Measurements from ENCODE around the gene ATP8B4.

ATP8B4 gene

DNA sequence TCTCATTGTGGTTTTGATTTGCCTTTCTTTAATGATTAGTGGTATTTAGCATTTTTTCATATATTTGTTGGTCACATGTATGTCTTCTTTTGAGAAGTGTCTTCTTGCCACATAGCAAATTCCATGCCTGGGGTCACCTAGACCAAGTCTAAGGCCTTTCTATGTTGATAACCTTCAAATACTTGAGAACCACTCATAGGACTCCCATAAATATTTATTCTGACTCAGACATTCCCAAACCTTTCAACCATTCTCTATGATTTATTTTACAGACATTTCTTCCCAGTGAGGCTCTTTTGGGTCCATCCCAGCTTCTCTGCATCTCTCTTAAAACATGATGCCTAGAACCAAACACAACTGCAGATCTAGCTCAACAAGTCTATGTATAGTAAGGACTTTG, 69.2 kb downstream of the ATP8B4 start:
- H3K4me2 ChIP-seq (ENCODE audit: low read length): no peak overlapping the region
- DNase-seq: no peak
- no peak overlapping the region for H2BK120ac ChIP-seq (ENCODE audit: insufficient read depth, low read length, poor library complexity)
- H3K36me3 ChIP-seq (ENCODE audit: control insufficient read depth in 1 of 2, insufficient read depth in 2 of 2, low read length in 2 of 2): no peaks in the 10 kb centered on the region
- no peaks in the 10 kb centered on the region for H3K79me2 ChIP-seq (ENCODE audit: control insufficient read depth, insufficient read depth, low read length, poor library complexity)
- no peak overlapping the region for H2AK5ac ChIP-seq (ENCODE audit: low read length)
- no peak overlapping the region for H4K8ac ChIP-seq (ENCODE audit: low read depth, low read length)
- no peak overlapping the region for H2BK5ac ChIP-seq (ENCODE audit: low read depth, low read length, poor library complexity)
- no peaks in the 10 kb centered on the region for H3K9me3 ChIP-seq (ENCODE audit: insufficient read depth, low read depth, low read length)
- no peak overlapping the region for H3K9ac ChIP-seq (ENCODE audit: low read length)
- no peak overlapping the region for H2AFZ ChIP-seq (ENCODE audit: insufficient read depth, low read length, poor library complexity)
- no peak overlapping the region for H2BK12ac ChIP-seq (ENCODE audit: low read length)
- no peak overlapping the region for H4K91ac ChIP-seq (ENCODE audit: low read depth, low read length)
- H3K4me1 ChIP-seq (ENCODE audit: control insufficient read depth in 1 of 2, insufficient read depth in 2 of 2, low read length in 2 of 2): peaks cover 0 to 5% of the 10 kb centered on the region in 2 experiments
- no peak overlapping the region for H3K4me3 ChIP-seq (ENCODE audit: low read depth, low read length)
- H3K79me1 ChIP-seq (ENCODE audit: low read length): peaks cover 9% of the 10 kb centered on the region
- no peaks in the 10 kb centered on the region for H3K27me3 ChIP-seq (ENCODE audit: insufficient read depth, low read length)
- no peak overlapping the region for H3K27ac ChIP-seq (ENCODE audit: low read depth, low read length)
- no peak overlapping the region for H4K12ac ChIP-seq (ENCODE audit: low read depth, low read length)
- no peak overlapping the region for H3K4ac ChIP-seq (ENCODE audit: low read depth, low read length)
- H3K14ac ChIP-seq (ENCODE audit: low read length): no peak overlapping the region
- H3K23ac ChIP-seq (ENCODE audit: low read length): no peak overlapping the region
- no peak overlapping the region for H3K18ac ChIP-seq (ENCODE audit: low read length)

DNA sequence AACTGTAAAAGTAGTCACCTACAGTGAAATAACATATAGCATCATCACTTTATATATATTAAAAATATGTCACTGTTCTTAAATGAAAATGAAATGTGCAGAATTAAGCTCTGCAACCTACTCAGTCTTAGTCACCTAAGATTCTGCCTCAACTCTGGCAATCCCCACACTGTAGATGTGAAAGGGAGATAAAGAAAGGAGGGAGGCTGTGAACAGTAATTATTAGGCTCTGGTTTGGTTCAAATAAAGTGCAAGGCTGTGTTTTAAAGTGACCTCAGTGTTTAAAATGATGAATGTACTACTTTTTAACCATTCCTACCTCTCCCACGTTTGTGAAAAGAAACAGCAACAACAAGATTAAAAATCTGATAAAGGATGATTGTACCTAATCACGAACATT, 72.2 kb downstream of the ATP8B4 start:
- H3K4ac ChIP-seq (ENCODE audit: low read depth, low read length): no peak overlapping the region
- no peak overlapping the region for H3K9ac ChIP-seq (ENCODE audit: low read length)
- no CpG with 5 or more reads among the region's 2 CpGs for WGBS (ENCODE audit: extremely low coverage, insufficient coverage, insufficient read length)
- H3K27ac ChIP-seq (ENCODE audit: low read depth, low read length): no peak overlapping the region
- H4K91ac ChIP-seq (ENCODE audit: low read depth, low read length): no peak overlapping the region
- no peaks in the 10 kb centered on the region for H3K9me3 ChIP-seq (ENCODE audit: insufficient read depth, low read depth, low read length)
- H4K12ac ChIP-seq (ENCODE audit: low read depth, low read length): no peak overlapping the region
- H4K8ac ChIP-seq (ENCODE audit: low read depth, low read length): no peak overlapping the region
- H2BK12ac ChIP-seq (ENCODE audit: low read length): no peak overlapping the region
- no peak overlapping the region for H3K14ac ChIP-seq (ENCODE audit: low read length)
- no peaks in the 10 kb centered on the region for H3K79me2 ChIP-seq (ENCODE audit: control insufficient read depth, insufficient read depth, low read length, poor library complexity)
- no peak overlapping the region for H2BK120ac ChIP-seq (ENCODE audit: insufficient read depth, low read length, poor library complexity)
- H3K27me3 ChIP-seq (ENCODE audit: insufficient read depth, low read length): no peaks in the 10 kb centered on the region
- no peak overlapping the region for H3K4me2 ChIP-seq (ENCODE audit: low read length)
- H2AK5ac ChIP-seq (ENCODE audit: low read length): no peak overlapping the region
- no peaks in the 10 kb centered on the region for H3K36me3 ChIP-seq (ENCODE audit: control insufficient read depth in 1 of 2, insufficient read depth in 2 of 2, low read length in 2 of 2)
- H2AFZ ChIP-seq (ENCODE audit: insufficient read depth, low read length, poor library complexity): no peak overlapping the region
- H2BK5ac ChIP-seq (ENCODE audit: low read depth, low read length, poor library complexity): no peak overlapping the region
- no peak overlapping the region for H3K23ac ChIP-seq (ENCODE audit: low read length)
- H3K4me1 ChIP-seq (ENCODE audit: control insufficient read depth in 1 of 2, insufficient read depth in 2 of 2, low read length in 2 of 2): peaks cover 0 to 5% of the 10 kb centered on the region in 2 experiments
- no peak for DNase-seq
- no peak overlapping the region for H3K18ac ChIP-seq (ENCODE audit: low read length)
- no peak overlapping the region for H3K4me3 ChIP-seq (ENCODE audit: low read depth, low read length)
- H3K79me1 ChIP-seq (ENCODE audit: low read length): peaks cover 9% of the 10 kb centered on the region

DNA sequence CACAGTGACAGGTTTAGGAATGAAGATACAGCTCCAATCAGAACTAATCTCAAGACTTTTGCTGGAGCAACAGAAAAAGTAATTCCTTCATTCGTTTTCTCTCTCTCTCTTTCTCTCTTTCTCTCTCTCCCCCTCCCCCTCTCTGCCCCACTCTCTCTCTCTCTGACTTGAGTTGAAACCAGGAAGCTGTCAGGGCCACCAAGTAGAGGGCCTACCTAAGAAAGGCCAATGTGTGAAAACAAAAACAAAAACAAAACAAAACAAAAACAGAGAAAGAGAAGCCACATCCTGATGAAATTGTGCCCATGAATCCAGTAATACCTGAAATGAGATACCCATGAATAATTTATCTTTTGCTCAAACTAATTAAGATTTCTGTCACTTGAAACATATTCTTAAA, 72.9 kb downstream of the ATP8B4 start:
- H2BK120ac ChIP-seq (ENCODE audit: insufficient read depth, low read length, poor library complexity): peak overlapping the region; percentile 90
- H3K4ac ChIP-seq (ENCODE audit: low read depth, low read length): no peak overlapping the region
- no peak overlapping the region for H3K4me3 ChIP-seq (ENCODE audit: low read depth, low read length)
- no peaks in the 10 kb centered on the region for H3K36me3 ChIP-seq (ENCODE audit: control insufficient read depth in 1 of 2, insufficient read depth in 2 of 2, low read length in 2 of 2)
- no peak overlapping the region for H3K27ac ChIP-seq (ENCODE audit: low read depth, low read length)
- H3K79me2 ChIP-seq (ENCODE audit: control insufficient read depth, insufficient read depth, low read length, poor library complexity): no peaks in the 10 kb centered on the region
- H4K12ac ChIP-seq (ENCODE audit: low read depth, low read length): peak overlapping the region; percentile 18
- no peak for DNase-seq
- no peak overlapping the region for H3K14ac ChIP-seq (ENCODE audit: low read length)
- no peak overlapping the region for H3K4me2 ChIP-seq (ENCODE audit: low read length)
- no peak overlapping the region for H3K9ac ChIP-seq (ENCODE audit: low read length)
- H3K23ac ChIP-seq (ENCODE audit: low read length): no peak overlapping the region
- H3K18ac ChIP-seq (ENCODE audit: low read length): peak overlapping the region; percentile 78
- H3K27me3 ChIP-seq (ENCODE audit: insufficient read depth, low read length): no peaks in the 10 kb centered on the region
- H3K4me1 ChIP-seq (ENCODE audit: control insufficient read depth in 1 of 2, insufficient read depth in 2 of 2, low read length in 2 of 2): peaks cover 0 to 5% of the 10 kb centered on the region in 2 experiments
- peaks cover 9% of the 10 kb centered on the region for H3K79me1 ChIP-seq (ENCODE audit: low read length)
- H2AFZ ChIP-seq (ENCODE audit: insufficient read depth, low read length, poor library complexity): no peak overlapping the region
- peak overlapping the region; percentile 89 for H2BK5ac ChIP-seq (ENCODE audit: low read depth, low read length, poor library complexity)
- H3K9me3 ChIP-seq (ENCODE audit: insufficient read depth, low read depth, low read length): no peaks in the 10 kb centered on the region
- peak overlapping the region; percentile 37 for H4K91ac ChIP-seq (ENCODE audit: low read depth, low read length)
- no CpG with 5 or more reads among the region's 1 CpG for WGBS (ENCODE audit: extremely low coverage, insufficient coverage, insufficient read length)
- H2BK12ac ChIP-seq (ENCODE audit: low read length): peak overlapping the region; percentile 89
- no peak overlapping the region for H4K8ac ChIP-seq (ENCODE audit: low read depth, low read length)
- H2AK5ac ChIP-seq (ENCODE audit: low read length): no peak overlapping the region

DNA sequence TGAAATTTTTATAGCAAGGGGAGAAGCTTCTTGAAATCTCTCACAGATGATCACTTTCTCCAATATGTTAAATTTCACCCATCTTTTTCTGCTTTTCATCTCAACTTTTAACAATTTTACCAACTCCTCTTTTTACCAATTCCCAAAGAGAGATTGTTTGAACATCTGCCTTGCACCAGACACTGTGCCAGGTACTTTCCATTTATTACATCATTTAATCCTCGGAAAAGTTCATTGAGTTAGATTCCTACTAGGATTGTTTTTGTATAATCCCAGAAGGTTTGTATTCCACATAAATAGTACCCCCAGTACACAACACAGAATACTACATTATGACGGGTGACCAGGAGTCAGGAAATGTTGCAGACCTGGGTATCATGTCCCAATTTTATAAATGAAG, 74.1 kb downstream of the ATP8B4 start:
- Histone ChIP-seq H2AFZ (ENCODE audit: insufficient read depth, low read length, poor library complexity) (no peak overlapping the region), H4K12ac (ENCODE audit: low read depth, low read length) (no peak overlapping the region), H3K23ac (ENCODE audit: low read length) (no peak overlapping the region), H3K79me1 (ENCODE audit: low read length) (peaks cover 9% of the 10 kb centered on the region), H3K4me2 (ENCODE audit: low read length) (no peak overlapping the region), H3K14ac (ENCODE audit: low read length) (no peak overlapping the region), H3K27me3 (ENCODE audit: insufficient read depth, low read length) (no peaks in the 10 kb centered on the region), H3K4me1 (ENCODE audit: control insufficient read depth in 1 of 2, insufficient read depth in 2 of 2, low read length in 2 of 2) (peaks cover 0 to 5% of the 10 kb centered on the region in 2 experiments), H3K79me2 (ENCODE audit: control insufficient read depth, insufficient read depth, low read length, poor library complexity) (no peaks in the 10 kb centered on the region), H2BK5ac (ENCODE audit: low read depth, low read length, poor library complexity) (no peak overlapping the region), H2AK5ac (ENCODE audit: low read length) (no peak overlapping the region), H4K91ac (ENCODE audit: low read depth, low read length) (no peak overlapping the region), H2BK12ac (ENCODE audit: low read length) (no peak overlapping the region), H3K9ac (ENCODE audit: low read length) (no peak overlapping the region), H3K9me3 (ENCODE audit: insufficient read depth, low read depth, low read length) (no peaks in the 10 kb centered on the region), H3K4me3 (ENCODE audit: low read depth, low read length) (no peak overlapping the region), H3K36me3 (ENCODE audit: control insufficient read depth in 1 of 2, insufficient read depth in 2 of 2, low read length in 2 of 2) (no peaks in the 10 kb centered on the region), H2BK120ac (ENCODE audit: insufficient read depth, low read length, poor library complexity) (no peak overlapping the region), H3K18ac (ENCODE audit: low read length) (no peak overlapping the region), H3K27ac (ENCODE audit: low read depth, low read length) (no peak overlapping the region), H4K8ac (ENCODE audit: low read depth, low read length) (no peak overlapping the region), H3K4ac (ENCODE audit: low read depth, low read length) (no peak overlapping the region)
- WGBS (ENCODE audit: extremely low coverage, insufficient coverage, insufficient read length): no CpG with 5 or more reads among the region's 2 CpGs
- no peak for DNase-seq
